Esophagus (tissue), 2 donors: ENCODE data around the gene KRT72. TPM values are rescaled to one million over a fixed set of nuclear protein-coding genes. Genes with fewer than 3 reads are reported as not detected.

Experiments used
- H3K27ac ChIP-seq, 2 donors: one replicate each; pipeline ENCODE4 v1.5.1; 2013; ENCODE audit warnings: low read depth in 2 of 2, mild to moderate bottlenecking in 2 of 2, inconsistent platforms in 1 of 2, low read length in 1 of 2, moderate library complexity in 1 of 2
- H3K27me3 ChIP-seq, 2 donors: one replicate each; pipeline ENCODE4 v1.6.1; 2013; ENCODE audit warnings: low read length in 2 of 2, control low read depth in 1 of 2, mild to moderate bottlenecking in 1 of 2; ENCODE audit not compliant: insufficient read depth in 2 of 2, control insufficient read depth in 1 of 2
- H3K36me3 ChIP-seq, 2 donors: one replicate each; pipeline ENCODE4 v1.6.1; 2013; ENCODE audit warnings: low read length in 1 of 2; ENCODE audit not compliant: control insufficient read depth in 2 of 2, insufficient read depth in 2 of 2
- H3K4me1 ChIP-seq, 2 donors: one replicate each; pipeline ENCODE4 v1.6.1; 2013; ENCODE audit warnings: low read length in 1 of 2; ENCODE audit not compliant: control insufficient read depth in 2 of 2, insufficient read depth in 2 of 2
- H3K4me3 ChIP-seq, 2 donors: one replicate each; pipeline ENCODE4 v1.5.1; 2013; ENCODE audit warnings: low read length in 2 of 2, mild to moderate bottlenecking in 2 of 2, low read depth in 1 of 2, moderate library complexity in 1 of 2
- H3K9me3 ChIP-seq, 2 donors: one replicate each; pipeline ENCODE4 v1.6.1; 2013; ENCODE audit warnings: mild to moderate bottlenecking in 2 of 2, low read depth in 1 of 2, low read length in 1 of 2, moderate library complexity in 1 of 2; ENCODE audit not compliant: control insufficient read depth in 2 of 2, insufficient read depth in 1 of 2
- WGBS, 2 donors: extraction: QIAGEN DNeasy Blood & Tissue Kit; methylation state at CpG; one replicate each; pipeline ENCODE4 v1.1.7; 2013; 5-methylcytosine and 5-hydroxymethylcytosine counted together
- polyA plus RNA-seq, 2 donors: library from polyadenylated mRNA; stranded (reverse); fragments of 200-250 nt; gene quantifications; one replicate each; pipeline ENCODE4 v1.2.3, GENCODE V29; 2013
- donor health status: healthy with polysubstance abuse.
- donor health status: Bipolar disorder and iron deficiency.

Gene KRT72
- polyA plus RNA-seq, 2 donors, result not detected

- no peaks in the 10 kb centered on the region for H3K4me1 ChIP-seq
- H3K4me3 ChIP-seq, result no peak within 1 kb of the TSS
- H3K9me3 ChIP-seq, result no peaks in the 10 kb centered on the region
- no peak within 1 kb of the TSS for H3K27ac ChIP-seq
- no peaks in the 10 kb centered on the region for H3K36me3 ChIP-seq
- 87 to 89% methylated on average over 14 of the region's 14 CpGs for WGBS, 2 donors
- no peaks in the 10 kb centered on the region for H3K27me3 ChIP-seq
Measured at GRCh38 chr12:52618216-52618615, 17.0 kb upstream of the KRT72 start, which contains the start of gene KRT73. Gene KRT73, minus strand, starts transcription at chr12:52618559. Its CDS starts 35 bp downstream, at chr12:52618524.

GRCh38 chr12:52617403-52617785 lies 16.1 kb upstream of the KRT72 start:
- Histone ChIP-seq H3K27ac (no peak overlapping the region), H3K36me3 (no peaks in the 10 kb centered on the region), H3K4me3 (no peak overlapping the region), H3K4me1 (no peaks in the 10 kb centered on the region), H3K9me3 (no peaks in the 10 kb centered on the region), H3K27me3 (no peaks in the 10 kb centered on the region)
- 82 to 88% methylated on average over 7 of the region's 7 CpGs for WGBS, 2 donors

- no peak overlapping the region for H3K4me3 ChIP-seq
- H3K27me3 ChIP-seq, result no peaks in the 10 kb centered on the region
- no peaks in the 10 kb centered on the region for H3K36me3 ChIP-seq
- WGBS, 2 donors, result 82 to 89% methylated on average over 10 of the region's 10 CpGs
- H3K9me3 ChIP-seq, result no peaks in the 10 kb centered on the region
- no peak overlapping the region for H3K27ac ChIP-seq
- no peaks in the 10 kb centered on the region for H3K4me1 ChIP-seq
Measured at GRCh38 chr12:52616680-52617402, 15.6 kb upstream of the KRT72 start.

- Histone ChIP-seq H3K4me1 (no peaks in the 10 kb centered on the region), H3K4me3 (no peak overlapping the region), H3K36me3 (no peaks in the 10 kb centered on the region), H3K27ac (no peak overlapping the region), H3K9me3 (no peaks in the 10 kb centered on the region), H3K27me3 (no peaks in the 10 kb centered on the region)
- WGBS, 2 donors, result 85% methylated on average over 9 of the region's 9 CpGs
Measured at GRCh38 chr12:52615912-52616311, 14.6 kb upstream of the KRT72 start.

- Histone ChIP-seq H3K4me3 (no peak overlapping the region), H3K9me3 (no peaks in the 10 kb centered on the region), H3K27me3 (no peaks in the 10 kb centered on the region), H3K27ac (no peak overlapping the region), H3K4me1 (no peaks in the 10 kb centered on the region), H3K36me3 (no peaks in the 10 kb centered on the region)
- 62 to 67% methylated on average over 6 of the region's 6 CpGs for WGBS, 2 donors
Measured at GRCh38 chr12:52615208-52615868, 14.1 kb upstream of the KRT72 start.

GRCh38 chr12:52614381-52615207 lies 13.3 kb upstream of the KRT72 start:
- 75 to 78% methylated on average over 10 of the region's 10 CpGs for WGBS, 2 donors
- Histone ChIP-seq H3K27me3 (no peaks in the 10 kb centered on the region), H3K27ac (no peak overlapping the region), H3K4me1 (no peaks in the 10 kb centered on the region), H3K4me3 (no peak overlapping the region), H3K9me3 (no peaks in the 10 kb centered on the region), H3K36me3 (no peaks in the 10 kb centered on the region)

- Histone ChIP-seq H3K27me3 (no peaks in the 10 kb centered on the region), H3K27ac (no peak overlapping the region), H3K4me3 (no peak overlapping the region), H3K4me1 (no peaks in the 10 kb centered on the region), H3K36me3 (no peaks in the 10 kb centered on the region), H3K9me3 (no peaks in the 10 kb centered on the region)
- 94 to 95% methylated on average over 9 of the region's 9 CpGs for WGBS, 2 donors
Measured at GRCh38 chr12:52613384-52614030, 12.2 kb upstream of the KRT72 start.

- H3K27me3 ChIP-seq, result no peaks in the 10 kb centered on the region
- no peaks in the 10 kb centered on the region for H3K9me3 ChIP-seq
- no peaks in the 10 kb centered on the region for H3K36me3 ChIP-seq
- H3K27ac ChIP-seq, result no peak overlapping the region
- 86 to 88% methylated on average over 5 of the region's 5 CpGs for WGBS, 2 donors
- no peak overlapping the region for H3K4me3 ChIP-seq
- H3K4me1 ChIP-seq, result no peaks in the 10 kb centered on the region
Measured at GRCh38 chr12:52612431-52613383, 11.4 kb upstream of the KRT72 start.
